GM12878 (cell line): ENCODE measurements around the gene GARIN3. TPM values are rescaled to one million over a fixed set of nuclear protein-coding genes. Genes with fewer than 3 reads are reported as not detected.

ENCODE experiments used
- ATAC-seq: fragments of 200-7000 bp; cut with Tn5 transposase; 3 replicates; pipeline ENCODE4 v1.9.1; 2020; ENCODE audit warnings: mild to moderate bottlenecking, moderate library complexity
- BruUV-seq: library from RNA; stranded (reverse); fragments of 400-500 nt; replicated peaks from 2 replicates; lab custom pipeline; 2021; lab: Mats Ljungman, UMichigan
- CTCF ChIA-PET: fragments of 300-600 bp; sonication (Branson Sonifier 250); formaldehyde crosslinking; extraction: SDS; loops from one replicate; lab custom pipeline; 2021; ENCODE audit warnings: inconsistent platforms; lab: Yijun Ruan, JAX
- POLR2A ChIA-PET: fragments of 350-600 bp; formaldehyde crosslinking; extraction: SDS; loops from one replicate; lab custom pipeline; 2021; ENCODE audit warnings: inconsistent platforms; lab: Charles Lee
- RAD21 ChIA-PET: fragments of 300-600 bp; sonication (Branson Sonifier 250); formaldehyde crosslinking; loops from one replicate; lab custom pipeline; 2023; ENCODE audit warnings: antibody characterized with exemption; ENCODE audit not compliant: unreplicated experiment; lab: Charles Lee
- SMC1A ChIA-PET: fragments of 300-600 bp; sonication (Branson Sonifier 250); formaldehyde crosslinking; loops from one replicate; lab custom pipeline; 2023; ENCODE audit not compliant: unreplicated experiment, uncharacterized antibody; lab: Charles Lee
- DNase-seq: peaks from one replicate; pipeline ENCODE4 v3.0.0-alpha.2; 2011; ENCODE audit warnings: low read depth, low spot score
- FAIRE-seq: peaks from 3 replicates; lab custom pipeline; 2011; peaks lifted over from hg19 to GRCh38; lab: Jason Lieb, UNC
- H2AFZ ChIP-seq: 2 replicates; pipeline ENCODE4 v1.6.0; 2011; ENCODE audit warnings: low read depth, low read length, control low read depth; ENCODE audit not compliant: control insufficient read depth
- H3K27ac ChIP-seq: 2 replicates; pipeline ENCODE4 v1.5.1; 2011; ENCODE audit warnings: control low read depth; ENCODE audit not compliant: control insufficient read depth, insufficient read depth
- H3K27me3 ChIP-seq, 2 experiments: replicated peaks in 1 of 2; 2 replicates each; pipeline versions ENCODE4 v1.6.0 to v1.6.1; 2011; ENCODE audit warnings: low read length in 1 of 2; ENCODE audit not compliant: control insufficient read depth in 2 of 2, insufficient read depth in 2 of 2
- H3K36me3 ChIP-seq, 2 experiments: 2 replicates each; pipeline ENCODE4 v1.5.1; 2011; ENCODE audit warnings: low read length in 1 of 2; ENCODE audit not compliant: control insufficient read depth in 2 of 2, insufficient read depth in 2 of 2
- H3K4me1 ChIP-seq: 2 replicates; pipeline ENCODE4 v1.6.1; 2011; ENCODE audit warnings: mild to moderate bottlenecking, low read length, moderate library complexity, mixed read lengths; ENCODE audit not compliant: control insufficient read depth, insufficient read depth
- H3K4me2 ChIP-seq: 2 replicates; pipeline ENCODE4 v1.6.0; 2011; ENCODE audit warnings: control low read depth; ENCODE audit not compliant: control insufficient read depth, insufficient read depth
- H3K4me3 ChIP-seq: fragments of 200-600 bp; sonication (generic); 2 replicates; pipeline ENCODE4 v1.5.1; 2016
- H3K79me2 ChIP-seq: 2 replicates; pipeline ENCODE4 v1.6.0; 2011; ENCODE audit warnings: low read length; ENCODE audit not compliant: control insufficient read depth, insufficient read depth
- H3K9ac ChIP-seq: 2 replicates; pipeline ENCODE4 v1.8.0; 2011; ENCODE audit warnings: low read length, control low read depth, mixed read lengths; ENCODE audit not compliant: control insufficient read depth, insufficient read depth
- H3K9me3 ChIP-seq: replicated peaks from 3 replicates; pipeline ENCODE4 v1.5.1; 2011; ENCODE audit warnings: mild to moderate bottlenecking, low read length; ENCODE audit not compliant: control insufficient read depth, insufficient read depth
- H4K20me1 ChIP-seq: 2 replicates; pipeline ENCODE4 v1.6.0; 2011; ENCODE audit not compliant: control insufficient read depth, insufficient read depth
- BCL11A ChIP-seq: IDR thresholded peaks from 2 replicates; pipeline ENCODE4 v1.6.1; 2011; ENCODE audit warnings: low read depth, low read length
- CREB1 ChIP-seq: IDR thresholded peaks from 2 replicates; pipeline ENCODE4 v1.6.1; 2012; ENCODE audit warnings: low read depth, mild to moderate bottlenecking, inconsistent platforms
- E4F1 ChIP-seq: fragments of 450-650 bp; IDR thresholded peaks from 2 replicates; pipeline ENCODE4 v1.6.1; 2018; ENCODE audit warnings: borderline replicate concordance, mild to moderate bottlenecking; ENCODE audit not compliant: partially characterized antibody
- ESRRA ChIP-seq: IDR thresholded peaks from 2 replicates; pipeline ENCODE4 v1.6.1; 2012; ENCODE audit warnings: mild to moderate bottlenecking, low read length, improper control_type of control experiment
- ETV6 ChIP-seq, 2 experiments: fragments of 450-650 bp in 1 of 2; IDR thresholded peaks in 1 of 2; conservative IDR thresholded peaks in 1 of 2; 2 replicates each; pipeline ENCODE4 v1.6.1; 2014; ENCODE audit warnings: antibody characterized with exemption in 1 of 2, borderline replicate concordance in 1 of 2, low read depth in 1 of 2, mild to moderate bottlenecking in 1 of 2, moderate library complexity in 1 of 2
- HCFC1 ChIP-seq: fragments of 150-350 bp; IDR thresholded peaks from 2 replicates; pipeline ENCODE4 v1.6.1; 2014; ENCODE audit warnings: low read length
- HDGF ChIP-seq: fragments of 450-650 bp; IDR thresholded peaks from 2 replicates; pipeline ENCODE4 v1.6.1; 2016; ENCODE audit warnings: antibody characterized with exemption
- IRF5 ChIP-seq: fragments of 450-650 bp; IDR thresholded peaks from 2 replicates; pipeline ENCODE4 v1.6.1; 2017; ENCODE audit warnings: borderline replicate concordance
- MAX ChIP-seq: IDR thresholded peaks from 2 replicates; pipeline ENCODE4 v1.6.1; 2012; ENCODE audit warnings: low read depth, low read length, improper control_type of control experiment
- MLLT1 ChIP-seq: fragments of 450-650 bp; IDR thresholded peaks from 2 replicates; pipeline ENCODE4 v1.6.1; 2016; ENCODE audit warnings: mild to moderate bottlenecking
- NBN ChIP-seq: fragments of 450-650 bp; IDR thresholded peaks from 2 replicates; pipeline ENCODE4 v1.6.1; 2016
- SMARCA5 ChIP-seq: fragments of 450-650 bp; IDR thresholded peaks from 2 replicates; pipeline ENCODE4 v1.6.1; 2017; ENCODE audit warnings: mild to moderate bottlenecking
- SPI1 ChIP-seq: IDR thresholded peaks from 2 replicates; pipeline ENCODE4 v1.6.1; 2011; ENCODE audit warnings: low read depth, mild to moderate bottlenecking, low read length, moderate library complexity, borderline replicate concordance; ENCODE audit not compliant: insufficient read depth
- TAF1 ChIP-seq: IDR thresholded peaks from 2 replicates; pipeline ENCODE4 v1.6.1; 2011; ENCODE audit warnings: mild to moderate bottlenecking, low read depth, low read length, borderline replicate concordance
- USF2 ChIP-seq: IDR thresholded peaks from 2 replicates; pipeline ENCODE4 v1.6.1; 2011; ENCODE audit warnings: low read depth, low read length, improper control_type of control experiment, borderline replicate concordance
- ZBED1 ChIP-seq: IDR thresholded peaks from 2 replicates; pipeline ENCODE4 v1.6.1; 2016; ENCODE audit warnings: borderline replicate concordance
- ZNF217 ChIP-seq: fragments of 450-650 bp; IDR thresholded peaks from 2 replicates; pipeline ENCODE4 v1.6.1; 2017; ENCODE audit warnings: antibody characterized with exemption, mild to moderate bottlenecking
- WGBS: methylation state at CpG from one replicate; pipeline ENCODE4 v1.1.6; 2016; ENCODE audit warnings: low lambda C conversion rate; ENCODE audit not compliant: insufficient replicate concordance, insufficient coverage; ENCODE audit errors: missing lambda C conversion rate; 5-methylcytosine and 5-hydroxymethylcytosine counted together
- in situ Hi-C: fragments of 300-500 bp; cut with MboI; formaldehyde crosslinking; loops from 9 replicates; pipeline ENCODE4 v1.14.3; 2018; ENCODE audit warnings: mixed read lengths
- intact Hi-C: fragments of 100-400 bp; cut with micrococcal nuclease; formaldehyde crosslinking; loops from one replicate; pipeline ENCODE4 v1.14.2; 2022; ENCODE audit not compliant: unreplicated experiment
- polyA plus RNA-seq, 11 experiments: library from polyadenylated mRNA; depleted of rRNA in 4 of 11; unstranded in 6 of 11; stranded (reverse) in 5 of 11; fragments of >200 nt; fragmentation: Nextera tagmentation in 4 of 11; fragmentation: Illumina TruSeq in 1 of 11; extraction: Ambion mirVana in 4 of 11; extraction: Trizol in 1 of 11; gene quantifications; 1 replicate in 1 of 11; 2 replicates in 10 of 11; pipeline versions ENCODE4 v1.2.1 to v1.2.3, GENCODE V29; 2011 to 2016; ENCODE audit warnings: inconsistent platforms in 2 of 11, missing spikeins in 2 of 11, low read depth in 1 of 11
- total RNA-seq, 4 experiments: library from RNA; depleted of rRNA in 3 of 4; stranded (reverse); fragments of >200 nt in 3 of 4; fragmentation: Illumina TruSeq in 1 of 4; extraction: Trizol in 1 of 4; gene quantifications; 2 replicates each; pipeline versions ENCODE4 v1.2.1 to v1.2.3, GENCODE V29; 2013 to 2021

Gene GARIN3
- total and polyA plus RNA-seq, 10 of the 15 experiments (the other 5 are each of a cell fraction or from before 2014, with no cell fraction given): 0.15 TPM; not detected in 9

GRCh38 chr5:157198277-157198986, 32.4 kb upstream of the GARIN3 start (continued):
- no peak for TF ChIP-seq USF2
- 0 out of 2 replicates have a peak, but pooled peaks have one; percentile 25 for TF ChIP-seq MLLT1
- no peak for TF ChIP-seq ZBED1
- no peak for TF ChIP-seq ETV6 (conservative IDR thresholded peaks at IDR 0.05 in 1 of 2, IDR thresholded peaks at IDR 0.05 in 1 of 2; ENCODE audit: borderline replicate concordance in 1 of 2, low read depth in 1 of 2)
- TF ChIP-seq BCL11A: 0 out of 2 replicates have a peak, but pooled peaks have one; percentile 19
- no peak for TF ChIP-seq HDGF
- peak; percentile 51; the same call in 1 of the 2 replicates for TF ChIP-seq SPI1
- TF ChIP-seq NBN: no peak

- in situ Hi-C loops (no loop called here), intact Hi-C loops (no loop called here)
- BruUV-seq: no TSS peak
- Histone ChIP-seq H3K27me3 (no peaks in the 10 kb centered on the region), H3K4me3 (no peak overlapping the region), H3K27ac (no peak overlapping the region), H3K36me3 (no peaks in the 10 kb centered on the region), H4K20me1 (no peaks in the 10 kb centered on the region), H3K9me3 (no peaks in the 10 kb centered on the region), H3K4me2 (no peak overlapping the region), H3K4me1 (no peaks in the 10 kb centered on the region), H3K79me2 (no peaks in the 10 kb centered on the region), H3K9ac (no peak overlapping the region), H2AFZ (no peak overlapping the region)
- DNase-seq (no peak), FAIRE-seq (no peak), ATAC-seq (no peak)
- ChIA-PET RAD21 (interaction anchor here (1.1 to 1.8 kb wide), 4 partner anchors 25 to 56 kb away, joined by 3 to 9 read pairs (median 4); no protein-coding TSS in a partner anchor), CTCF (interaction anchor here (2.0 kb wide), 1 partner anchor 22 kb away, joined by 5 read pairs; no protein-coding TSS in a partner anchor), SMC1A (interaction anchor here (1.0 to 2.5 kb wide), 3 partner anchors 25 to 57 kb away, joined by 3 to 10 read pairs (median 5); no protein-coding TSS in a partner anchor), POLR2A (interaction anchor here (2.1 kb wide), 1 partner anchor 17 kb away, joined by 6 read pairs; no protein-coding TSS in a partner anchor)
- WGBS: 97% methylated on average over 3 of the region's 3 CpGs
- no peak for TF ChIP-seq HCFC1
- no peak for TF ChIP-seq IRF5
- no peak for TF ChIP-seq MAX
- TF ChIP-seq SMARCA5: no peak
- no peak for TF ChIP-seq TAF1
- TF ChIP-seq E4F1: no peak
- TF ChIP-seq ESRRA: no peak
- TF ChIP-seq ZNF217: no peak
- no peak for TF ChIP-seq CREB1
Observed at GRCh38 chr5:157197086-157197485, 31.0 kb upstream of the GARIN3 start.
